NCI-H1417 (cell line): Measurements from ENCODE around the gene NADSYN1.

Source experiments
- DNase-seq, 3 experiments: peaks; one replicate each; lab custom pipeline; 2025; lab: John Stamatoyannopoulos, UW

NADSYN1 gene

GRCh38 chr11:71548716-71549151, 95.7 kb downstream of the NADSYN1 start:
- no peak for DNase-seq
